ENCODE results near the gene ALDH5A1.
"Not testable (repeated sequence)": the region's sequence is repeated elsewhere in the genome, so short reads cannot be mapped to it uniquely, and the experiment has no call there.

The ALDH5A1 gene

DNA sequence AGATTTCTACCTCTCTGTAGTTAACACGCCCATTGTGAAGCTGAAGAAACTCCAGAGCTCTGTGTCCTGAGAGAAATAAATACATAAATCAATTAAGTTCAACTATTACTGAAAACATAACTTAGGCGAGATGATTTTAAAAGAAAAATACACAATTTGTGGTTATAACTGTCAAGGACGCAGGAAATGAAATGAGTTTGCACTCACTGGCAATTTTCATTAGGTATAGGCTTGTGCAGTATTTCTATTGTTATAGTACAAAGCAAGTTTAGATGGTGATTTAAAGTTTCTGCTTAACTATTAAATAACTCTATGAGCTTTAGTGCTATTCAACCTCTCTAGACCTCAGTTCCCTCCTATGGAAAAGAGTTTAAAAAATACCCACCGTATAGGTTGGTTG, 8.7 kb upstream of the ALDH5A1 start:
- no peak for DNase-seq (ENCODE audit: low read depth, low spot score)

DNA sequence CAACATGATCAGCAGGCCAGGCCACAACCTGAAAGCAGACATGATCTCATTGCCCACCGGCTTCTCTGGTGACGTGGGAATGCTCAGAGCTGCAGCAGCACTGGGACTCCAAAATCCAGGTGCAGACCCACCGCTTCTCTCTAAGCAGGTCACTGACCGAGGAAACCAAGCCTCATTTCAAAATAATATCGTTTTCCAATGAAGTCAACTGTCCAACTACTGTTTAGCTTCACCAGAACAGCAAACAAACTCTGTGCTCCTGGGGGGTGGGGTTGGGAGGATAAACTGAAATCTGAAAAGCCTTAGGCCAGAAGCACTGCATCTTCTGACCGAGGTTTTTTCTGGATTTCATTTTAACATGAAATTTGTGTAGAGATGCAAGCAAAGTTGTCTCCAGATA, 5.3 kb upstream of the ALDH5A1 start, which contains the start of gene GPLD1:
Gene GPLD1 (minus strand): TSS at position 109 of the 400 bp plus-strand sequence. CDS start 67 bp downstream, at position 42.
- no peak for DNase-seq (ENCODE audit: low read depth, low spot score)

DNA sequence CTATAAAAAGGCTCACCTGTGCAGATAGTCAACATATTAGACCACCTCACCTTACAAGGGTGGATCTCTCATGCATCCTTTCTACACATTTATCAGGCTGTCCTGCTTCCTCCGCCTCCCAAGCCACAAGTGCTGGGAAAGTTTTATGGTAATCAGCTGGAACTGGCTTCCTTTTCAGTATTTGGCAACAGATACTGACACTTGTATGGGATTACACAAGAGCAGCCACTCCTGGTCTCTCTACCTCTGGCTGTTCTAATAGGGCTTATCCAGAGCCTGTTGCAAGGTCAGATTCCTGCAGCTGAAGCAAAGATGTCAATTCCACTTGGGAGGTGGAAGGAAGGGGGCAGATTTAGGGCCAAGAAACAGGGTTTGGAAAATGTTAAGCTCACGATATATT, 4.9 kb upstream of the ALDH5A1 start:
- DNase-seq (ENCODE audit: low read depth, low spot score), result no peak

DNA sequence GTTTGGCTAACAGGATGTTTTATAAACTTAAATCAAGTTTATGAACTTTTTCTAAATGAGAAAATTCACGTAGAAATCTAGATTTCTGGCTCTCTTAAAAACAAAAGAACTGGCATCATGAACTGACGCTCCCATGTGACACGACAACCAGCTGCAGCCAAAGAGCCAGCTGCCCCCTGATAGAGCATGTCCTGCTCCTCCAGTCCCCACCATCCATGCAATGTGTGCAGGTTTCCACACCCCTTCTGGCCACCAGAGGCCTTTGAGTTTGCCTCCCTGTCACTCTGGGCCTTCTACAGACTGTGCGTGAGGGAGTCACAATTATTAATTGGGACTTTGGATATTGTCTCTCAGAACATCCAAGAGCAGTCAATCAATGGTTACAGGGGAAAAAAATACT, 3.8 kb upstream of the ALDH5A1 start:
- no peak for DNase-seq (ENCODE audit: low read depth, low spot score)

DNA sequence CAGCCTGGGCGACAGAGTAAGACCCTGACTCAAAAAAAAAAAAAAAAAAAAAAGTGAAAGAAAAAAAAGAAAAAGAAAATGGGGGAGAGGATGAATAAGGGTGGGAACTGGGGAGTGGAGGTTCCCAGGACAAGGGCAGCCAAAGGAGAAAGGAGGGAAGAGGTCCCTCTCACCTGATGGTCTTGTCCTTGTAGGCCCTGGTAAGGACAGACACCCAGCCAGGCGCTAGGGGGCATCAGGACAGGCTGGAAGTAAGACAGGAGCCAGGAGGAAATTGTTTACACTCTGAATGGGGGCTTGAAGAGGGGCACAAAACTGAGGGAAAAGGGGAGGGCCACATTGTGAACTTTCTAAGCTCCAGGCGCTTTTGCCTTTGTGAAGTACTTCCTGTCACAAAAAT, 2.3 kb upstream of the ALDH5A1 start:
- no peak for DNase-seq (ENCODE audit: low read depth, low spot score)

DNA sequence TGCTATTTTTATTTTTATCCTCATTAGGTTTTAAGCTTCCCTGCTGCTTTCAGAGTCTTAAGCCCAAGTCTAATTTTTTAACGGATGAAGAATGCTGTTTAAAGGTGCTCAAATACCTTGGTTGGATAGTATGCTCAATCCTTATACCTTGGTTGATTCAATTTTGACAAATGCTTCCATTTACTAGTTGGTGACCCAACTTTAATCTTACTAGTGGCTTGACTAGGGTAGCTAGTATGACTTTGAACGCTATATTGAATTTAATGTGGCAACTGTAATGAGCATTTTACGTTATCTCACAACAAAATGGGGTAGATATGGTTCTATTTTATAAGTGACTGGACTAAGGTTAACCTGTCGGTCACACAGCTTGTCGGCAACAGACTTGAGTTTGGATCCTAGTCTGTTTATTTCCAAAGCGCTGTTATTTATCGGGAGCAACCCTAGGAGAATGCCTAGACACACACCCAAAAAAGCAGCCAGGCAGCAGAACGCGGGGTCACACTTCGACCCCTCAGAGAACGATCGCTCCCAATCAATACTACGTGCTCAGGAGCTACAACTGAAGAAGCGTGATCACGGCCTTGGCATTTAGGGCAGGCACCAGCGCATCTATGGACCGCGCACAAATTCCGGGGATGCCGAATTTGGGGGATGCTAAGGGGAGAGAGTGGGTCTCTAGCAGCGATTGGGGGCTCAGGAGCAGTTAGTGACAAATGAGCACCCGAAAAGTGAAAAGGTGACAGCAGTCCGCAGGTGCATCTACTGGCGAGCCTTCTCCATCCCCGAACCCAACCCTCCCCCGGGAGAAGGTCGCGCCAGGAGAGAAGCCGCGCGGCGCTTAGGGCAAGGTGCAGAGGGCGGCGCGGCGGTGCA, 586 bp upstream of the ALDH5A1 start:
- no peak for DNase-seq (ENCODE audit: low read depth, low spot score)

DNA sequence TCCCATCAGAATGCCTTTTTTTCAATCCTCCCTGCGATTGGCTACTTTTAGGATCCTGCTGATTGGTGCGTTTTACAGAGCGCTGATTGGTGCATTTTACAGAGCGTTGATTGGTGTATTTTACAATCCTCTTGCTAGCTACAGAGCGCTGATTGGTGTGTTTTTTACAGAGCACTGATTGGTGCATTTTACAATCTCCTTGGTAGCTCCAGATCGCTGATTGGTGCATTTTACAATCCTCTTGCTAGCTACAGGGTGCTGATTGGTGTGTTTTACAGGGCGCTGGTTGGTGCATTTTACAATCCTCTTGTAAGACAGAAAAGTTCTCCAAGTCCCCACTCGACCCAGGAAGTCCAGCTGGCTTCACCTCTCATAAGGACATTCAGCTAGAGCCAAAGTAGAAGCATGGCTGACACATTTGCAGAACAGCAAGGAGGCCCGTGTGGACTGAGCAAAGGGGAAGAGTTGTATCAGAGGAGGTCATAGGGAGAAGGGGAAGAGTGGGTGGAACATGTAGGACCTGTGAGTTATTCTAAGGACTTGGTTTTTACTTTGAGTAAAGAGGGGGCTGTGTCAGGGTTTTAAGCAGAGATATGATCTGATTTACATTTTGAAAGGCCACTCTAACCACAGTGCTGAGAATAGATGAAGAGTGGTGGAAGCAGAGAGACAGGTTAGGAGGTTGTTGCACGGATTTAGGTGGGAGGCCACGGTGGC, 2.6 kb downstream of the ALDH5A1 start:
- DNase-seq (ENCODE audit: low read depth, low spot score), result no peak

DNA sequence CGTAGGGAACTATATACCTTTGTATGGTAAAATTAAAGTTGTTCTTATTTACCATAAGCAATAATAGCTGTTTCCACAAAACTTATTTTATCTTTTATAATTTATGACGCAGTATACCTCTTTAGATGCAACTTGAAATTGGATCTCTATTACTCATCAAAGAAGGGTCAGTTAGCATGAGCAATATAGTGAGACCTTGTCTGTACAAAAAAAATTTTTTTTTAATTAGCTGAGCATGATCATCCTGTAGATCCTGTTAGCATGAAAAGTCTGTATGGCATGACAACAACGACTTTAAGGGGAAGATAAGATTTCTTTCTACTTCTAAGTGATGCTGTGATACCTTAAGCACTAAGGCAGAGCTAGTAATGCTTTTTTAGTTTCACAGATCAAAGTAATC, 5.9 kb downstream of the ALDH5A1 start:
- no peak for DNase-seq (ENCODE audit: low read depth, low spot score)

DNA sequence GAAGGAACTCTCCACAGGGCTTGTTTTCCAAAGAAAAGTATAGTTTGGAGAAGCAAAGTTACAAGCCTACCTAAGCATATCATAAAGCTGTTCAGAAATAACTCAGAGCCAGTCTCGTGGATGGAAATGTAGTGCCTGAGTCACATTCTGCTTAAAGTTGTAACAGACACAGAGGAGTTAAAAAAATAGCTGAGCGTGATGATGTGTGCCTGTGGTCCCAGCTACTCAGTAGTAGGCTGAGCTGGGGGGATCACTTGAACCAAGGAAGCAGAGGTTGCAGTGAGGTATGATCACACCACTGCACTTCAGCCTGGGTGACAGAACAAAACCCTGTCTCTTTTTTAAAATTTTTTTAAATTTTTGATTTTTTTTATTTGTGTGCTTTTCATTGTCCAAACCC, 6.6 kb downstream of the ALDH5A1 start:
- DNase-seq (ENCODE audit: low read depth, low spot score), result no peak

DNA sequence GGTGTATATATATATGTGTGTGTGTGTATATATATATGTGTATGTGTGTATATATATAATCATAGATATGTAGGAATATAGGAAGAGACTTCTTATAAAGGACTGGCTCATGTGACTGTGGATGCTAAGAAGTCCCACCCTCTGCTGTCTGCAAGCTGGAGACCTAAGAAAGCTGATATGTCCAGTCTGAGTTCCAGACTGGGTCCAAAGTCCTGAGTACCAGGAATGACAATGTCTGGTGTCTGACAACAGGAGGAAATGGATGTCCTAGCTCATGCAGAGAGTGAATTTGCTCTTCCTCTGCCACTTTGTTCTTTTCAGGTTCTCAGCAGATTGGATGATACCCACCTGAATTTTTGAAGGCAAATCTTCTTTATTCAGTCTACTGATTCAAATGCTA, 7.1 kb downstream of the ALDH5A1 start:
- no peak for DNase-seq (ENCODE audit: low read depth, low spot score)

DNA sequence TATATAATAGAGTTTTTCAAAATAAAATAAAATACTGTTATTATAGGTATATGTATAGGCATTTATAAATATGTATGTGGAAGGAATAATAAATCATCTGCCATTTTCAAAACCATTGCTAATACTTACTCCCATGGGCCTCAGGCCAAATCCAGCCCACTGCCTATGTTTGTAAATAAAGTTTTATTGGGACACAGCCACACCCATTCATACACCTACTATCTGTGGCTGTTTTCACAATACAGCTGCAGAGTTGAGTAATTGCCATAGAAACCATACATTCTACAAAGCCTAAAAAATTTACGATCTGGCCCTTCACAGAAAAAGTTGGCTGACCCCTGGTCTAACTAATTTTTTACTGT, 9.5 kb downstream of the ALDH5A1 start:
- DNase-seq (ENCODE audit: low read depth, low spot score), result no peak

DNA sequence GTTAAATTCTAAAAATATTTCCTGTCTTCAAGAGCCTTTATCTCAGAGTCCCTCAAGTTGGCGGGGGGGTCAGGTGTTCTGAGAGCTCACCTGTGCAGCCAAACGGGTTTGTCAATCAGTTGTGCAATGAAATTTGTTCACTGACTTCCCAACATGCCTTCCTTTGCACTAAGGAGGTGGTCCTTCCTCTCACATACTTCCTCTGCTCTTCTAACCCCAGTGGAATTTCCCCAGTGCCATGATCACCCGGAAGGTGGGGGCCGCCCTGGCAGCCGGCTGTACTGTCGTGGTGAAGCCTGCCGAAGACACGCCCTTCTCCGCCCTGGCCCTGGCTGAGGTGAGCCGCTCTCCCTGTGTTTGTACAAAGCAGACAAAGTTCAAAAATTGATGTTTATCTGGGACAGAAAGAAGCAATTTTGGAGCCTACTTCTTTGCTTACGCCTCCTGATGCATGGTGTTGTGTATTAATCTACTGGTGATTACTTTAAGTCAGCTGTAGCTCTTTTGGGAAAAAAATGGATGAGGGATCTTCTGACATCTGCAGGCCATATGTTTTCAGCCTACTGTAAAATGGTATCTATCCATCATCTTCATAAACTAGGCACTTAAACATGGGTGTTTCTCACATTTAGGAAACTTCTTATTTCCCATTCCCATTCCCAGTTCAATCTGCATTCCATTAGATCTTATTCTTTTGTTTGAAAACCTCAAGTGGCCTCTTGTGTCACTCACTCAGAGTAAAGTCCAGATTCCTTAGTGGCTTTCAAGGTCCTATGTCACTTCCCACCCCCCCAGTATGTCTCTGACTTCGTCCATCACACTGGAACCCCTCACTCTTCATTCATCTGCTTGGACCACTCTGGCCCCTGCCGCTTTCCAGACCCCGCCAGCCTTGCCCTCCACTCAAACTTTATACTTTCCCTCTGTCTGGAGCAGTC, 10.1 kb downstream of the ALDH5A1 start:
- DNase-seq (ENCODE audit: low read depth, low spot score), result no peak

DNA sequence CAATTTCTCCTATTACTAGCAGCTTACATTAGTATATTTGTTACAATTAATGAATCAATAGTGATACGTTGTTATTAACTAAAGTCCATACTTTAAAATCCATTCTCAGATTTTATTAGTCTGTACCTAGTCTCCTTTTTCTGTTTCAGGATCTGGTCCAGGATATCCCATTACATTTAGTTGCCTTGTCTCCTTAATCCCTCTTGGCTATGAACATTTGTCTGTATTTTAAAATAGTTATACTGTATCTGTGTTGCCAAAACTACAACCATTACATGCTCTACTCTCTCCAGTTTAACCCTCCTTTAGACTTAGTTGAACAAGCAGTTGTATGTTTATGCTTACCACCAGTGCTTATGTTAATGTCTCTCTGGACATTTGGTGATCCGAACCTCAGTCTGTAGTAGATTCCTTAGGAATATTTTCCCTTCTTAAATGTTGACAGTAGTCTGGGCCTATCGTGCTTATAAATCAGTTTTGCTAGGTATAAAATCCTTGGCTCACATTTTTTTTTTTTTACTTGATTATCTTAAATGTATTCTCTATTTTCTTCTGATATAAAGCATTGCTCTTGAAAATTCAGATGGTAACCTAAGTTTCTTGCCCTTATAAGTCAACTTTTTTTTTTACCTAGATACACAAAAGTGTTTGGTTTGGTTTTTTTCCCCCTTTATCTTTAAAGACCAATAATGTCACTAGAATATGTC, 12.2 kb downstream of the ALDH5A1 start:
- DNase-seq (ENCODE audit: low read depth, low spot score), result no peak

DNA sequence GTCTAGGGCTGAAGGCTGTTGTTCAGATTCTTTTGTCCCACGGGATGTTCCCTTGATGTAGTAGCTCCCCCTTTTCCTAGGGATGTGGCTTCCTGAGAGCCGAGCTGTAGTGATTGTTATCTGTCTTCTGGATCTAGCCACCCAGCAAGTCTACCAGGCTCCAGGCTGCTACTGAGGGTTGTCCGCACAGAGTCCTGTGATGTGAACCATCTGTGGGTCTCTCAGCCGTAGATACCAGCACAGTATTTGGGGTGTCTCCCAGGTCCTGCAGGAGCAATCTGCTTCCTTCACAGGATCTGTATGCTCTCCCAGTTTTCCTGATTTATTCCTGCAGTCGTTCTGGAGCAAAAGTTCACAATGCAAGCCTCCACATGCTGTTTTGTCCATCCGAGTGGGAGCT, 17.2 kb downstream of the ALDH5A1 start:
- not testable (repeated sequence) for DNase-seq (ENCODE audit: low read depth, low spot score)

DNA sequence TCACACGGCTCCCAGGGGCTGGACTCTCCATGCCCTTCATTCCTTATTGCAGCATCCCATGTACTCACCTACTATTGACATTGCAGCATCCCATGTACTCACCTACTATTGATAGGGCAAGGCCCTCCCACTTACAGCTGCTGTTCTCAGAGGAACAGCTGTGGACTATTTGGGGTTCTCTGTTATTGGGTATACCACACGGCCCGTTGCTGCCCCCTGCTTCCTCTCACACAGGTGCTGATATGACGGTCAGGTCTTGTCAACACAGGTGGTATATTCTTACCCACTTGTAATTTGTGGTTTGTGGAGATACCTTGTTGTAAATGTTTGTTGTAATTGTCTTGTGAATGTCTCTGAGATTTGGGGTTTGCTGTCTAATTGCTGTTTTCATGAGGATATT, 18.8 kb downstream of the ALDH5A1 start:
- DNase-seq (ENCODE audit: low read depth, low spot score), result no peak

DNA sequence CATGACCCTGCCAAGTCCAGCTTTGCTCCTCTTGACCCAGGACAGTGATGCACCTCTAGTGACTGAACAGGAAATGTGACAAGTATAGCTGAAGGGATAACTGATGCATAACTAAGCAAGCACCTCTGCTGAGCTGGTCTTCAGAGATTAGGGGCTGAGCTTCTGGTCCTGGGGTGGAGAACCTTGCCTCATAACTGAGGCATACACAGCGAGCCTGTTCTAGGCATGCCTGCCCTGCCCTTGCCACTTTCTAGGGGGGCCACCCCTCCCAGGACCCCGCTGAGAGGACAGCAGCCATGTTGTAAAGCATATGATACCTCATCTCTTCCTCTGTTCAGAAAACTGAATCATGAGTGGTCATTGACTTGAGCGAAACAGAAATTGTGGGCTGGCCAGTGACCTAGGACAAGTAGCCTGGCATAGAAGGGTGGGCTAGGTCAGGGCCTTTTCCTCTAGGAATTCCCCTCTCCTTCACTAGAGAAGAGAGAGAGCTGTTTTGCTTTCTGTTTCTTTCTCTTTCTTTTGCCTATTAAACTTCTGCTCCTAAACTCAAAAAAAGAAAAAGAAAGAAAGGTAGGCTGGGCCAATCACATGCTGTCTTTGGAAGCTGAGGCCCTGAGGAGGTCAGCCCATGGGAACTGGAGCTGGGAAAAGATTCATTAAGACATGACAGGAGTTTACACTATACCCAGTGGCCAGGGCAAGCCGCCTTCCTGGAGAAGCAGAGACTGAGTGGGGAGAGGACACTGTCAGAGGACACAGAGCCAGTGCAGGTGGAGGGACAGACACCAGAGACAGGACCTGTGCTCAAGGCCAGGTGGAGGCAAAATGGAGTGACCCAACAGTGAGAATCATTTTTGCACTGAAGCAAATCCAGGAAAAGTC, 23.1 kb downstream of the ALDH5A1 start:
- no peak for DNase-seq (ENCODE audit: low read depth, low spot score)

DNA sequence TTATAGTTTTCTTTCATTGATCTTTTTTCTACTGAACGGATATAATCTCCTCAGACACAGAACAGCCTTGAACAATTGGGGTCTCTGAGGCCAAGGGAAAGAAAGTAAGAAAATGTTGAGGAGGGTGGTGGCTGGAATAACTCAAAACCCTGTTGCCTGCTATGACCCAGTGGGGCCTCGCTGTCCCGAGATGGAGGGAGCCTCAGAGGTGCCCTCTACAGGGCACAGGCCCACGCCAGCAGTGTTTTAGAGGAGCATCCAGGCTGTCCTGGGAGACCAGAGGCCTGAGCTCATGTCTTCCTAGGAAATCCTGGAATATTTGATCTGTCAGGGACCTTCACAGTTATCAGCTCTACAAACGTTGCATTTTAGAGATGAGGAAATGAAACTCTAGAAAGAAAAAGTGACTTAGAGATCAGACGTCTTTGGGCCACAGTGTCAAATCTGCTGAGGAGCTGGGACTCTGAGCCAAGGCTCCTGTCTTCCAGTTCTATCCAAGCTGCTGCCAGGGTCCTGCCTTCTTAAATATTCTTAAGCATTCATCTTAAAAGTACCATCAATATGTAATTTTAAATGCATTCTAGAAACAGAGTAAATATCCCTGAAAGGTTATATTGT, 26.3 kb downstream of the ALDH5A1 start:
- no peak for DNase-seq (ENCODE audit: low read depth, low spot score)

DNA sequence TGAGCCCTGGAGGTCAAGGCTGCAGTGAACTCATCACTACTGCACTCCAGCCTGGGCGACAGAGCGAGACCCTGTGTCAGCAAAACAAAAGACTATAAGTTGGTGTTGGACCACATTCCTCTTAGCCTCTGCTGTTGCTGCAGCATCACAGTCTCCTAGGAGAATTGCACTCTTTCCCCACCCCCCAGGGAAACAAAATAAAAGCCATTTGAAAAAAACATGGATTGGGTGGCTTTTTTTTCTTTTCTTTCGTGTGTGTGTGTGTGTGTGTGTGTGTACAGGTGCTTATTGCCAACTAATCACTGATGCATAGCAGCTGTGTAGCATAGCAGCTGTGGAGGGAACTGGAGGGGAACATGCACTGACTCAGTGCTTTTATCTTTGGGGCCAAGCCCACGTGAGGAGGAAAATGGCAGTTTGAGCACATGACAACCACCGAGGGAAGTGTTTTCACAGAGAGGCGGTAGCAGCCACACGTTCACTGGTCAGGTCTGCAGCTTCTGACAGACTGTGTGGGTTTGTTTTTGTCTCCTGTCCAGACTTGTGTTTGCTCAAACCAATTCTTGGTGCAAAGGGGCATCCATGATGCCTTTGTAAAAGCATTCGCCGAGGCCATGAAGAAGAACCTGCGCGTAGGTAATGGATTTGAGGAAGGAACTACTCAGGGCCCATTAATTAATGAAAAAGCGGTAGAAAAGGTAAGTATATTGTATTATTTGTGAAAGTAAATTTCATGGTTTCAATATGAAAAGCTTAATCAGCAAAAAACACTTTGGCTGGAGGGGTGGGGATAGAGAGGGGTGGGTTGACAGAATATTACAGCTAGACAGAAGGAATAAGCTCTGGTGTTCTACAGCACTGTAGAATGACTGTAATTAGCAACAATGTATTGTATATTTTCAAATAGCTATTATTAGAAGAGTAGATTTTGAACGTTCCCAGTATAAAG, 27.7 kb downstream of the ALDH5A1 start:
- no peak for DNase-seq (ENCODE audit: low read depth, low spot score)

DNA sequence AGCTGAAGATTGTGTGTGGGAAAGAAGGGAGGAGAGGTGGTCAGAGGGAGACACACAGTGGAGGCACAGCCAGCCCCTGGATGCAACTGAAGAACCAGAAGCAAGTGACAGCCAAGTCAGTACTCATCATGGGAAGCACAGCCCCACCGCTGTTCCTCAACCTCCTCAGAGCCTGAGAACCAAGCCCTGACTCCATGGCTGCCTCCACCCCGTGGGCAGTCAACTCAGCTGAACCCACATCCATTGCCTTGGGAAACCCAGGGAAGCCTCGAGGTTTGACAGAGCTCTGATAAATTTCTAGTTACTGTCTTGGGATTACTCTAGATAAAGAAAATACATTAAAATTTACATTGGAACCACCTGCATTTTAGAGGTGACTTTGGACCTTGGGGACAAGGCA, 29.6 kb downstream of the ALDH5A1 start:
- no peak for DNase-seq (ENCODE audit: low read depth, low spot score)
